OCI-LY1 (cell line): Measurements from ENCODE around the gene SOBP.

Experiments
- EZH2 ChIP-seq: fragments of 200-600 bp; sonication (generic), shearing (Covaris generic); IDR thresholded peaks from 2 replicates; pipeline ENCODE4 v1.8.0; 2017; ENCODE audit warnings: borderline replicate concordance, mixed run types, mild to moderate bottlenecking, antibody characterized with exemption, low read length, moderate library complexity, mixed read lengths
- TF ChIP-seq, protein P1 (sequence below): fragments of 200-600 bp; sonication (generic), shearing (Covaris generic); IDR thresholded peaks from 2 replicates; pipeline ENCODE4 v1.5.1; 2017; ENCODE audit warnings: mild to moderate bottlenecking, antibody characterized with exemption, low read length, moderate library complexity, mixed read lengths

DNA sequence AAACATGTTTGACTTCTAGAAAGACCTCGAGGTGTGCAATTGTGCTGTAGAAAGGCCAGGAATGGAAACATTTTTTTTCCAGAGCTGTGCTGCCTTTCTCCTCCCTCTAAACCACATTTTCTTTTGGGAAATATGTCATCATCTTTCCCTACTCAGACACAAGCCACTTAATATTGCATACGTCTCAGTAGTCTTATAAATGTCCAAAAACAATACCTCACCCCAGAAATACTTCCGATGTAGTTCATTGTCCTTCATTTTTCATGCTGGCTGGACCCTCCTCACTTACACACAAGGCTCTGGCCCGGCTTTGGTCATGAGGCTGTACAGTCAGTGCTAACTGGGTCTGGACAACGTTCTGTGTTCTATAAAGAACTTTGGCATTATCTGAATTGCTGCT is 207.8 kb downstream of the SOBP start:
- TF ChIP-seq, protein P1, sequence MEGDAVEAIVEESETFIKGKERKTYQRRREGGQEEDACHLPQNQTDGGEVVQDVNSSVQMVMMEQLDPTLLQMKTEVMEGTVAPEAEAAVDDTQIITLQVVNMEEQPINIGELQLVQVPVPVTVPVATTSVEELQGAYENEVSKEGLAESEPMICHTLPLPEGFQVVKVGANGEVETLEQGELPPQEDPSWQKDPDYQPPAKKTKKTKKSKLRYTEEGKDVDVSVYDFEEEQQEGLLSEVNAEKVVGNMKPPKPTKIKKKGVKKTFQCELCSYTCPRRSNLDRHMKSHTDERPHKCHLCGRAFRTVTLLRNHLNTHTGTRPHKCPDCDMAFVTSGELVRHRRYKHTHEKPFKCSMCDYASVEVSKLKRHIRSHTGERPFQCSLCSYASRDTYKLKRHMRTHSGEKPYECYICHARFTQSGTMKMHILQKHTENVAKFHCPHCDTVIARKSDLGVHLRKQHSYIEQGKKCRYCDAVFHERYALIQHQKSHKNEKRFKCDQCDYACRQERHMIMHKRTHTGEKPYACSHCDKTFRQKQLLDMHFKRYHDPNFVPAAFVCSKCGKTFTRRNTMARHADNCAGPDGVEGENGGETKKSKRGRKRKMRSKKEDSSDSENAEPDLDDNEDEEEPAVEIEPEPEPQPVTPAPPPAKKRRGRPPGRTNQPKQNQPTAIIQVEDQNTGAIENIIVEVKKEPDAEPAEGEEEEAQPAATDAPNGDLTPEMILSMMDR, result no peak
- no peak for TF ChIP-seq EZH2
